Neural progenitor cell (in vitro differentiated cells): ENCODE data around the gene CCL3. TPM values are rescaled to one million over a fixed set of nuclear protein-coding genes. Genes with fewer than 3 reads are reported as not detected.

ENCODE experiments used
- DNase-seq: peaks from one replicate; pipeline ENCODE4 v3.0.0-alpha.2; 2016; ENCODE audit warnings: low spot score
- H2AFZ ChIP-seq: fragments of 200-600 bp; sonication (generic); replicated peaks from 2 replicates; pipeline ENCODE4 v1.6.1; 2016; ENCODE audit warnings: antibody characterized with exemption
- H3F3A ChIP-seq: fragments of 200-600 bp; sonication (generic); 2 replicates; pipeline ENCODE4 v1.6.1; 2016; ENCODE audit warnings: antibody characterized with exemption, low read depth
- H3K27ac ChIP-seq: fragments of 200-600 bp; sonication (generic); 2 replicates; pipeline ENCODE4 v1.5.1; 2016; ENCODE audit warnings: mild to moderate bottlenecking
- H3K27me3 ChIP-seq: fragments of 200-600 bp; sonication (generic); 2 replicates; pipeline ENCODE4 v1.6.1; 2016; ENCODE audit warnings: mild to moderate bottlenecking, moderate library complexity
- H3K36me3 ChIP-seq: fragments of 200-600 bp; sonication (generic); 2 replicates; pipeline ENCODE4 v1.5.1; 2016
- H3K4me1 ChIP-seq: fragments of 200-600 bp; sonication (generic); 2 replicates; pipeline ENCODE4 v1.6.1; 2016; ENCODE audit warnings: mixed run types
- H3K4me2 ChIP-seq: fragments of 200-600 bp; sonication (generic); 2 replicates; pipeline ENCODE4 v1.6.1; 2016
- H3K4me3 ChIP-seq: fragments of 200-600 bp; sonication (generic); 2 replicates; pipeline ENCODE4 v1.5.1; 2016
- H3K79me2 ChIP-seq: fragments of 200-600 bp; sonication (generic); 2 replicates; pipeline ENCODE4 v1.6.1; 2016; ENCODE audit warnings: low read depth
- H3K9ac ChIP-seq: fragments of 200-600 bp; sonication (generic); 2 replicates; pipeline ENCODE4 v1.6.1; 2016
- H3K9me3 ChIP-seq: fragments of 200-600 bp; sonication (generic); 2 replicates; pipeline ENCODE4 v1.5.1; 2016; ENCODE audit warnings: low read depth
- H4K20me1 ChIP-seq: fragments of 200-600 bp; sonication (generic); 2 replicates; pipeline ENCODE4 v1.6.1; 2016; ENCODE audit warnings: low read depth
- H3K27ac Mint-ChIP-seq: 3 replicates; pipeline ENCODE4 v1.8.0; 2021; ENCODE audit warnings: mixed read lengths
- H3K27me3 Mint-ChIP-seq: 2 replicates; pipeline ENCODE4 v1.8.0; 2022; ENCODE audit warnings: low read depth, mild to moderate bottlenecking, inconsistent platforms, moderate library complexity, mixed read lengths; ENCODE audit not compliant: insufficient read depth
- H3K36me3 Mint-ChIP-seq: 3 replicates; pipeline ENCODE4 v1.8.0; 2021; ENCODE audit warnings: mixed read lengths
- H3K4me1 Mint-ChIP-seq: 3 replicates; pipeline ENCODE4 v1.8.0; 2021; ENCODE audit warnings: mixed read lengths
- H3K4me3 Mint-ChIP-seq: 3 replicates; pipeline ENCODE4 v1.8.0; 2021; ENCODE audit warnings: mild to moderate bottlenecking, moderate library complexity, mixed read lengths
- H3K9me3 Mint-ChIP-seq: 3 replicates; pipeline ENCODE4 v1.8.0; 2020; ENCODE audit warnings: mixed read lengths
- EZH2 ChIP-seq: fragments of 200-600 bp; sonication (generic); IDR thresholded peaks from 2 replicates; pipeline ENCODE4 v1.6.1; 2017; ENCODE audit warnings: antibody characterized with exemption, mild to moderate bottlenecking, moderate library complexity
- EZH2phosphoT487 ChIP-seq: fragments of 200-600 bp; sonication (generic); IDR thresholded peaks from 2 replicates; pipeline ENCODE4 v1.6.1; 2017; ENCODE audit warnings: antibody characterized with exemption
- total RNA-seq: library from RNA; depleted of rRNA; stranded (reverse); fragments of >200 nt; gene quantifications from 2 replicates; pipeline ENCODE4 v1.2.3, GENCODE V29; 2015; ENCODE audit warnings: low replicate concordance
- TF ChIP-seq, protein P1 (sequence below): fragments of 200-600 bp; sonication (generic); IDR thresholded peaks from 2 replicates; pipeline ENCODE4 v1.5.1; 2017; ENCODE audit warnings: antibody characterized with exemption, mild to moderate bottlenecking

Gene CCL3
- total RNA-seq, 1 donor from 2014 or later = not detected

DNA sequence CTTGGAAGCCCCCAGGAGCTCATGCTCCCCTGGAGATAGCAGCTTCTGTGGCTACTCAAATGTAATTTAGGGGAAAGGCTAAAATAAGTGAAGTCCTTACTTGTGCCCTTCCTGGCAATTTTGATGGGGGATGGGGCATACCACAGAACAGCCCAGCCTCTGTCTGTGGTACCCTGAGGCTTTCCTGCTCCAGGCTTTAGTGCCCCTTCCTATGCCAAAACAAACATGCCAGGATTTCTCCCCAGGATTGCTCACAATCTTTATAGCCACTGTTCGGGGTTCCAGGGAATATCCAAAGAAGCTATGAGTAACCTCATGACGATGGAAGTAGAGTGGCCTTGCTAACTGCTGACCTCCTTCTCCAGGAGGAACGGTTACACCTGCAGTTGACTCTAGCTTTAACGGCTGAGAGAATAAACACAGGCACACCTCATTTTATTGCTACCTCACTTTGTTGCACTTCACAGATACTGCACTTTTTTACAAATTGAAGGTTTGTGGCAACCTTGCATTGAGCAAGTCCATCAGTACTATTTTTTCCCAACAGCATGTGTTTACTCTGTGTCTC, 38.6 kb upstream of the CCL3 start:
- no peak for DNase-seq
- H2AFZ ChIP-seq = no peak overlapping the region
- no peak overlapping the region for H3K4me3 Mint-ChIP-seq
- H3K4me1 Mint-ChIP-seq = peaks cover 7% of the 10 kb centered on the region
- H3F3A ChIP-seq = no peaks in the 10 kb centered on the region
- H3K36me3 Mint-ChIP-seq = no peaks in the 10 kb centered on the region
- no peak overlapping the region for H3K4me3 ChIP-seq
- no peak overlapping the region for H3K4me2 ChIP-seq
- H3K9me3 Mint-ChIP-seq = peaks cover 12% of the 10 kb centered on the region
- peaks cover 5% of the 10 kb centered on the region for H3K4me1 ChIP-seq
- H4K20me1 ChIP-seq = no peaks in the 10 kb centered on the region
- no peak overlapping the region for H3K27ac Mint-ChIP-seq
- no peaks in the 10 kb centered on the region for H3K9me3 ChIP-seq
- H3K79me2 ChIP-seq = no peaks in the 10 kb centered on the region
- H3K27me3 ChIP-seq = no peaks in the 10 kb centered on the region
- TF ChIP-seq EZH2 (no peak), EZH2phosphoT487 (no peak)
- TF ChIP-seq, protein P1, sequence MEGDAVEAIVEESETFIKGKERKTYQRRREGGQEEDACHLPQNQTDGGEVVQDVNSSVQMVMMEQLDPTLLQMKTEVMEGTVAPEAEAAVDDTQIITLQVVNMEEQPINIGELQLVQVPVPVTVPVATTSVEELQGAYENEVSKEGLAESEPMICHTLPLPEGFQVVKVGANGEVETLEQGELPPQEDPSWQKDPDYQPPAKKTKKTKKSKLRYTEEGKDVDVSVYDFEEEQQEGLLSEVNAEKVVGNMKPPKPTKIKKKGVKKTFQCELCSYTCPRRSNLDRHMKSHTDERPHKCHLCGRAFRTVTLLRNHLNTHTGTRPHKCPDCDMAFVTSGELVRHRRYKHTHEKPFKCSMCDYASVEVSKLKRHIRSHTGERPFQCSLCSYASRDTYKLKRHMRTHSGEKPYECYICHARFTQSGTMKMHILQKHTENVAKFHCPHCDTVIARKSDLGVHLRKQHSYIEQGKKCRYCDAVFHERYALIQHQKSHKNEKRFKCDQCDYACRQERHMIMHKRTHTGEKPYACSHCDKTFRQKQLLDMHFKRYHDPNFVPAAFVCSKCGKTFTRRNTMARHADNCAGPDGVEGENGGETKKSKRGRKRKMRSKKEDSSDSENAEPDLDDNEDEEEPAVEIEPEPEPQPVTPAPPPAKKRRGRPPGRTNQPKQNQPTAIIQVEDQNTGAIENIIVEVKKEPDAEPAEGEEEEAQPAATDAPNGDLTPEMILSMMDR = no peak
- H3K36me3 ChIP-seq = no peaks in the 10 kb centered on the region
- no peak overlapping the region for H3K9ac ChIP-seq
- no peak overlapping the region for H3K27ac ChIP-seq
- H3K27me3 Mint-ChIP-seq = peaks cover 5% of the 10 kb centered on the region

DNA sequence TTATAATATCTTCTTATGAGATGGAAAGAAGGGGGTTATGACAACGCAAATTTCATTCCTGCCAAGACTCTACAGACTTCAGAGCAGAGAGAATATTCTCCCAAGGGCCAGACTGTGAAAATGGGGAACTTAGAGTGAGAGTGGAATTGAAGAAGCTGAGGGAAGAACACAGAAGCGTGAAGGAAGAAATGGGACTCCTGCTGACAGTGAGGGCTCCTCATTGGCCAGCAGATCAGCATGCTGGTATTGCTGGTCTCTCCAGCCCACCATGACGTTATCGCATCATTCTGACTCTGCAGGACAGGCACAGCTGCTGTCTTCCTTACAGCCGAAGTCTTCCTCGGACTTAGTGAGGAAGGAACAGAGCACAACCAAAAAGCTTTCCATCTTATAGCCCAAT, 38.0 kb upstream of the CCL3 start:
- DNase-seq = no peak

DNA sequence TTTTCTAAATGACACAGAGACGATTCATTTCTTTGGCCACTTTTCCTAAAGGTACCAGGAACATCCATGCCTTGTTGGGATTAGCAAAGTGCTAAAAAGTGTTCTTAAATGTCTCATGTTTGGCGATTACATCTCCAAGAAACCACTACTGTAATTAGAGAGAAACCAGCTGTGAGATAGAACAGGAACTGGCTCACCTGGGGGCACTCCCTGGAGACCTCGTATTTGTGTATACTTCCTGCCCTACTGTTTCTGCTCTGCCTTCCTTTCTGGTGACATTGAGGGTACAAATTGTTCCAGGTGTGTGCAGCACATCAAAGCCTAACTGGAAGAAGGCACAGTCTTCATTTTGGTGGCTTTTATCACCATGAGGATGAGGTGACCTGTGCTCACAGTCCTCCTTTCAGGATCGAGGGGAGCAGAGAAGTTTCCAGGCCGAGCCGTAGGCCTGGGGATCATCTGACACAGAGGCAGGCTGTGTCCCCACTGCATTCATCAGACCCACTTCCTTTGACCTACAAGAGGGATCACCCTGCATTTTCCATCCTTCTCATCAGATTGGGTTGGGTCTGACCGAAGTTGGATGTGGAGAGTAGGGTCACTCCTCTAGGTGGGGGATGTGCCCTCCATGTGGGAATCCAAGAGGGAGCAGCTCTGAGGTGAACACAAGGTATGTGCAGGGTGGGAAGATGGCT, 37.4 kb upstream of the CCL3 start:
- H3K36me3 ChIP-seq = no peaks in the 10 kb centered on the region
- H3K9ac ChIP-seq = no peak overlapping the region
- Mint-ChIP-seq H3K4me1 (peaks cover 3% of the 10 kb centered on the region), H3K27me3 (peaks cover 5% of the 10 kb centered on the region), H3K36me3 (no peaks in the 10 kb centered on the region), H3K27ac (no peak overlapping the region), H3K4me3 (no peak overlapping the region), H3K9me3 (peaks cover 12% of the 10 kb centered on the region)
- H3K4me2 ChIP-seq = no peak overlapping the region
- H3K4me3 ChIP-seq = no peak overlapping the region
- H3F3A ChIP-seq = no peaks in the 10 kb centered on the region
- H4K20me1 ChIP-seq = no peaks in the 10 kb centered on the region
- H3K79me2 ChIP-seq = no peaks in the 10 kb centered on the region
- H2AFZ ChIP-seq = no peak overlapping the region
- no peak overlapping the region for H3K27ac ChIP-seq
- H3K27me3 ChIP-seq = no peaks in the 10 kb centered on the region
- no peak for TF ChIP-seq EZH2
- no peaks in the 10 kb centered on the region for H3K9me3 ChIP-seq
- peaks cover 1% of the 10 kb centered on the region for H3K4me1 ChIP-seq
- DNase-seq = no peak

More for the DNA sequence above, 38.0 kb upstream of the CCL3 start:
- TF ChIP-seq EZH2 (no peak), EZH2phosphoT487 (no peak)
- TF ChIP-seq, protein P1 = no peak
- Histone ChIP-seq H3K27me3 (no peaks in the 10 kb centered on the region), H3K4me3 (no peak overlapping the region), H3F3A (no peaks in the 10 kb centered on the region), H3K9ac (no peak overlapping the region), H3K4me1 (peaks cover 5% of the 10 kb centered on the region), H3K79me2 (no peaks in the 10 kb centered on the region), H4K20me1 (no peaks in the 10 kb centered on the region), H3K4me2 (no peak overlapping the region), H3K36me3 (no peaks in the 10 kb centered on the region), H3K9me3 (no peaks in the 10 kb centered on the region), H3K27ac (no peak overlapping the region), H2AFZ (no peak overlapping the region)
- Mint-ChIP-seq H3K4me3 (no peak overlapping the region), H3K27me3 (peaks cover 5% of the 10 kb centered on the region), H3K9me3 (peaks cover 12% of the 10 kb centered on the region), H3K27ac (no peak overlapping the region), H3K36me3 (no peaks in the 10 kb centered on the region), H3K4me1 (peaks cover 7% of the 10 kb centered on the region)
